Kidney epithelial cell (primary cell): ENCODE results near the gene RTL5. TPM values are rescaled to one million over a fixed set of nuclear protein-coding genes. Genes with fewer than 3 reads are reported as not detected.

Experiments
- DNase-seq: peaks from one replicate; pipeline ENCODE4 v3.0.0-alpha.2; 2010; ENCODE audit warnings: low read depth
- H3K27me3 ChIP-seq: 2 replicates; pipeline ENCODE4 v1.6.0; 2011; ENCODE audit warnings: low read length; ENCODE audit not compliant: control insufficient read depth, insufficient read depth
- H3K36me3 ChIP-seq: 2 replicates; pipeline ENCODE4 v1.5.1; 2011; ENCODE audit warnings: low read length; ENCODE audit not compliant: control insufficient read depth, insufficient read depth
- H3K4me3 ChIP-seq: 2 replicates; pipeline ENCODE4 v1.5.1; 2011; ENCODE audit warnings: low read depth, mild to moderate bottlenecking, control low read depth, low read length
- total RNA-seq: library from RNA; depleted of rRNA; stranded (reverse); fragments of >200 nt; gene quantifications from 2 replicates; pipeline ENCODE4 v1.2.3, GENCODE V29; 2015
- TF ChIP-seq, protein P1 (sequence below): IDR thresholded peaks from 2 replicates; pipeline ENCODE4 v1.5.1; 2011; ENCODE audit warnings: mild to moderate bottlenecking, moderate library complexity, low read length, control low read depth, inconsistent platforms; ENCODE audit not compliant: insufficient read depth, poor library complexity, severe bottlenecking

Gene RTL5
- total RNA-seq, 1 donor from 2014 or later = 2.3 TPM

DNA sequence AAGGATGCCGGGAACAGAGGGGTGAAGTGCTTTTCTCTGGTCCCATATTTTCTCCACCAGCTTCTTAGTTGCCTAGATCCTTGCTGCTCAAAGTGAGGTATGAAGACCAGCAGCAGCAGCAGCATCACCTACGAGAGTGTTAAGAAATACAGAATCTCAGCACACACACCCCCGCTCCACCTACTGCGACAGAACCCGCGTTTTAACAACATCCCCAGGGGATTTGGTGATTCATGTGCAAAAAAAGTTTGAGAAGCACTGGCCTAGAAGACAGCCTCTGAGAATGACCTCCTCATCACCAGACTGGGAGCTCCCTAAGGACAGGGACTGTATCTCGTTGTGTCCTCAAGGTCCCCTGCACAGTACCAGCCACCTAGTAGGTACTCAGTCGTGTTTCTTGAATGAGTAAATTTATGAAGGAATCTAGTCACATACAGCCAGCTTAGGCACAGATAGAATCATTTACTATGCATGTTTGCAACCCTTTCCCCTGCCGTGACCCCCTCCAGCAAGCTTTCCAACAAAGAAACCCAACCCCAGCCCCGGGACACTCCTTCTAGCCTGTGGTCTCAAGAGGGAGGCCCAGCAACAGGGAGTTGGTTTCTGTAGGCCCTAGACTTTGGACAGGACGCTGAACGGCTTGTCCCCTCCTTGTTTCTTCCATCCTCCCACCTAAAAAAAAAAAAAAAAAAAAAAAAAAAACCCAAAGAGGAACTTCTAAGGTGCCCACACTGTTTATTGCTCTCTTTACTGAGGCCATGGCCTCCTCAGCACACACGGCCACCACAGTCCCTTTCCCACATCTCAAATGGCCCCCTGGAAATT, 21.5 kb downstream of the RTL5 start:
- TF ChIP-seq, protein P1, sequence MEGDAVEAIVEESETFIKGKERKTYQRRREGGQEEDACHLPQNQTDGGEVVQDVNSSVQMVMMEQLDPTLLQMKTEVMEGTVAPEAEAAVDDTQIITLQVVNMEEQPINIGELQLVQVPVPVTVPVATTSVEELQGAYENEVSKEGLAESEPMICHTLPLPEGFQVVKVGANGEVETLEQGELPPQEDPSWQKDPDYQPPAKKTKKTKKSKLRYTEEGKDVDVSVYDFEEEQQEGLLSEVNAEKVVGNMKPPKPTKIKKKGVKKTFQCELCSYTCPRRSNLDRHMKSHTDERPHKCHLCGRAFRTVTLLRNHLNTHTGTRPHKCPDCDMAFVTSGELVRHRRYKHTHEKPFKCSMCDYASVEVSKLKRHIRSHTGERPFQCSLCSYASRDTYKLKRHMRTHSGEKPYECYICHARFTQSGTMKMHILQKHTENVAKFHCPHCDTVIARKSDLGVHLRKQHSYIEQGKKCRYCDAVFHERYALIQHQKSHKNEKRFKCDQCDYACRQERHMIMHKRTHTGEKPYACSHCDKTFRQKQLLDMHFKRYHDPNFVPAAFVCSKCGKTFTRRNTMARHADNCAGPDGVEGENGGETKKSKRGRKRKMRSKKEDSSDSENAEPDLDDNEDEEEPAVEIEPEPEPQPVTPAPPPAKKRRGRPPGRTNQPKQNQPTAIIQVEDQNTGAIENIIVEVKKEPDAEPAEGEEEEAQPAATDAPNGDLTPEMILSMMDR = no peak
- DNase-seq = no peak
- Histone ChIP-seq H3K36me3 (no peaks in the 10 kb centered on the region), H3K27me3 (peaks cover 8% of the 10 kb centered on the region), H3K4me3 (no peak overlapping the region)

GRCh38 chrX:72108666-72109065, 23.0 kb downstream of the RTL5 start:
- no peaks in the 10 kb centered on the region for H3K36me3 ChIP-seq
- peaks cover 5% of the 10 kb centered on the region for H3K27me3 ChIP-seq
- DNase-seq = no peak
- TF ChIP-seq, protein P1 = no peak
- H3K4me3 ChIP-seq = no peak overlapping the region

- peaks cover 5% of the 10 kb centered on the region for H3K27me3 ChIP-seq
- no peak for DNase-seq
- no peak overlapping the region for H3K4me3 ChIP-seq
- H3K36me3 ChIP-seq = no peaks in the 10 kb centered on the region
- TF ChIP-seq, protein P1 = no peak
Observed at GRCh38 chrX:72107841-72108595, 23.7 kb downstream of the RTL5 start.

GRCh38 chrX:72107320-72107719, 24.4 kb downstream of the RTL5 start:
- peaks cover 5% of the 10 kb centered on the region for H3K27me3 ChIP-seq
- TF ChIP-seq, protein P1 = no peak
- H3K4me3 ChIP-seq = no peak overlapping the region
- no peak for DNase-seq
- H3K36me3 ChIP-seq = no peaks in the 10 kb centered on the region

GRCh38 chrX:72105436-72105835, 26.3 kb downstream of the RTL5 start:
- Histone ChIP-seq H3K36me3 (no peaks in the 10 kb centered on the region), H3K27me3 (peaks cover 5% of the 10 kb centered on the region), H3K4me3 (no peak overlapping the region)
- no peak for DNase-seq
- TF ChIP-seq, protein P1 = no peak
